HepG2 (cell line): Measurements from ENCODE around the gene ZDHHC9. TPM values are rescaled to one million over a fixed set of nuclear protein-coding genes. Genes with fewer than 3 reads are reported as not detected.

Experiments
- ARID4A ChIP-seq: sonication (generic); formaldehyde crosslinking; IDR thresholded peaks from 2 replicates; pipeline ENCODE4 v1.5.0; 2020; ENCODE audit warnings: mild to moderate bottlenecking, missing genetic modification reagents, borderline replicate concordance
- CENPX ChIP-seq: sonication (generic); formaldehyde crosslinking; IDR thresholded peaks from 2 replicates; pipeline ENCODE4 v1.9.0; 2021; ENCODE audit warnings: mild to moderate bottlenecking, missing genetic modification reagents, moderate library complexity
- FOXP1 ChIP-seq, 2 experiments: fragments of 450-650 bp in 1 of 2; IDR thresholded peaks; 2 replicates each; pipeline ENCODE4 v1.6.1; 2017 to 2018; ENCODE audit warnings: antibody characterized with exemption in 1 of 2
- GPBP1L1 ChIP-seq: sonication (generic); formaldehyde crosslinking; IDR thresholded peaks from 2 replicates; pipeline ENCODE4 v1.5.0; 2020; ENCODE audit warnings: mild to moderate bottlenecking, missing genetic modification reagents
- MED13 ChIP-seq: sonication (generic); formaldehyde crosslinking; IDR thresholded peaks from 2 replicates; pipeline ENCODE4 v1.5.0; 2020; ENCODE audit warnings: missing genetic modification reagents
- NCOA1 ChIP-seq: sonication (generic); formaldehyde crosslinking; IDR thresholded peaks from 2 replicates; pipeline ENCODE4 v1.9.0; 2021; ENCODE audit warnings: missing genetic modification reagents
- POLR2A ChIP-seq, 2 experiments: IDR thresholded peaks; 2 replicates each; pipeline ENCODE4 v1.6.1; 2011; ENCODE audit warnings: low read depth in 2 of 2, low read length in 2 of 2, mild to moderate bottlenecking in 1 of 2, moderate library complexity in 1 of 2; ENCODE audit not compliant: insufficient read depth in 1 of 2
- POLR2AphosphoS5 ChIP-seq: IDR thresholded peaks from 2 replicates; pipeline ENCODE4 v1.6.1; 2012; ENCODE audit warnings: low read depth, low read length
- RAD51 ChIP-seq: fragments of 450-650 bp; IDR thresholded peaks from 2 replicates; pipeline ENCODE4 v1.6.1; 2016; ENCODE audit warnings: borderline replicate concordance
- RARA ChIP-seq: IDR thresholded peaks from 2 replicates; pipeline ENCODE4 v1.6.1; 2016; ENCODE audit warnings: missing genetic modification reagents, missing compliant biosample characterization
- TCF12 ChIP-seq, 2 experiments: fragments of 450-650 bp in 1 of 2; sonication (generic) in 1 of 2; formaldehyde crosslinking in 1 of 2; IDR thresholded peaks; 2 replicates each; pipeline versions ENCODE4 v1.6.1 to v1.8.0; 2017 to 2022; ENCODE audit warnings: antibody characterized with exemption in 1 of 2, mild to moderate bottlenecking in 1 of 2, missing genetic modification reagents in 1 of 2, moderate library complexity in 1 of 2
- ZBTB42 ChIP-seq: sonication (generic); formaldehyde crosslinking; IDR thresholded peaks from 2 replicates; pipeline ENCODE4 v1.5.0; 2020; ENCODE audit warnings: mild to moderate bottlenecking, missing genetic modification reagents
- ZBTB7B ChIP-seq: sonication (generic); formaldehyde crosslinking; IDR thresholded peaks from 2 replicates; pipeline ENCODE4 v1.4.0; 2020; ENCODE audit warnings: missing genetic modification reagents
- ZMYM2 ChIP-seq: sonication (generic); formaldehyde crosslinking; IDR thresholded peaks from 2 replicates; pipeline ENCODE4 v1.8.0; 2022; ENCODE audit warnings: mild to moderate bottlenecking, missing genetic modification reagents
- ZNF251 ChIP-seq: sonication (generic); formaldehyde crosslinking; IDR thresholded peaks from 2 replicates; pipeline ENCODE4 v1.9.0; 2021; ENCODE audit warnings: mild to moderate bottlenecking, missing genetic modification reagents
- ZNF468 ChIP-seq: sonication (generic); formaldehyde crosslinking; IDR thresholded peaks from 2 replicates; pipeline ENCODE4 v1.8.0; 2022; ENCODE audit warnings: mild to moderate bottlenecking, moderate library complexity, missing genetic modification reagents
- ZNF580 ChIP-seq: IDR thresholded peaks from 2 replicates; pipeline ENCODE4 v1.6.1; 2016; ENCODE audit warnings: low read depth, borderline replicate concordance
- ZNF609 ChIP-seq: sonication (generic); formaldehyde crosslinking; IDR thresholded peaks from 2 replicates; pipeline ENCODE4 v1.4.0; 2020; ENCODE audit warnings: mild to moderate bottlenecking, missing genetic modification reagents, borderline replicate concordance
- polyA plus RNA-seq, 8 experiments: library from polyadenylated mRNA; depleted of rRNA in 3 of 8; stranded (reverse) in 7 of 8; unstranded in 1 of 8; fragments of >200 nt; fragmentation: Illumina TruSeq in 4 of 8; extraction: Trizol in 4 of 8; gene quantifications; 2 replicates each; pipeline versions ENCODE4 v1.2.1 to v1.2.3, GENCODE V29; 2011 to 2016; ENCODE audit warnings: low read depth in 4 of 8, missing spikeins in 1 of 8, mixed read lengths in 1 of 8; ENCODE audit not compliant: insufficient read depth in 1 of 8
- total RNA-seq, 5 experiments: library from RNA; depleted of rRNA; stranded (reverse); fragments of >200 nt; fragmentation: Illumina TruSeq; extraction: Trizol; gene quantifications; 2 replicates each; pipeline ENCODE4 v1.2.3, GENCODE V29; 2016; ENCODE audit warnings: low read depth in 1 of 5

Gene ZDHHC9
- total and polyA plus RNA-seq, 2 of the 13 experiments (the other 11 are each of a cell fraction or from before 2014, with no cell fraction given): 28.3 to 53.1 TPM

- TF ChIP-seq ZMYM2 (CRISPR knock-in tag): no peak
- TF ChIP-seq CENPX: no peak
- TF ChIP-seq ZBTB7B (CRISPR knock-in tag): peak; percentile 39; the same call in 1 of the 2 replicates
- no peak for TF ChIP-seq ZNF468 (CRISPR knock-in tag)
- peak; percentile 66 for TF ChIP-seq POLR2AphosphoS5
- no peak for TF ChIP-seq RARA
- TF ChIP-seq RAD51: no peak
- TF ChIP-seq ZNF580 (CRISPR knock-in tag): no peak
- peak; percentile 77 to 80 for TF ChIP-seq POLR2A (IDR thresholded peaks at IDR 0.05; ENCODE audit: insufficient read depth in 1 of 2, low read depth in 2 of 2, low read length in 2 of 2)
- TF ChIP-seq FOXP1 (IDR thresholded peaks at IDR 0.05): no peak
- TF ChIP-seq FOXP1 (CRISPR knock-in tag; IDR thresholded peaks at IDR 0.05): no peak
- peak; percentile 51; the same call in 1 of the 2 replicates for TF ChIP-seq ARID4A
- TF ChIP-seq ZNF251 (CRISPR knock-in tag): no peak
- TF ChIP-seq MED13 (CRISPR knock-in tag): no peak
- TF ChIP-seq ZBTB42 (CRISPR knock-in tag): peak; percentile 84
- TF ChIP-seq NCOA1 (CRISPR knock-in tag): no peak
- TF ChIP-seq ZNF609 (CRISPR knock-in tag): 0 out of 2 replicates have a peak, but pooled peaks have one; percentile 13
- TF ChIP-seq TCF12 (IDR thresholded peaks at IDR 0.05): no peak
- no peak for TF ChIP-seq TCF12 (CRISPR knock-in tag; IDR thresholded peaks at IDR 0.05)
- TF ChIP-seq GPBP1L1: no peak
Observed at GRCh38 chrX:129843459-129844306, at the start of gene ZDHHC9 (continued).
